ENCODE data around the gene RELT.

Gene RELT

DNA sequence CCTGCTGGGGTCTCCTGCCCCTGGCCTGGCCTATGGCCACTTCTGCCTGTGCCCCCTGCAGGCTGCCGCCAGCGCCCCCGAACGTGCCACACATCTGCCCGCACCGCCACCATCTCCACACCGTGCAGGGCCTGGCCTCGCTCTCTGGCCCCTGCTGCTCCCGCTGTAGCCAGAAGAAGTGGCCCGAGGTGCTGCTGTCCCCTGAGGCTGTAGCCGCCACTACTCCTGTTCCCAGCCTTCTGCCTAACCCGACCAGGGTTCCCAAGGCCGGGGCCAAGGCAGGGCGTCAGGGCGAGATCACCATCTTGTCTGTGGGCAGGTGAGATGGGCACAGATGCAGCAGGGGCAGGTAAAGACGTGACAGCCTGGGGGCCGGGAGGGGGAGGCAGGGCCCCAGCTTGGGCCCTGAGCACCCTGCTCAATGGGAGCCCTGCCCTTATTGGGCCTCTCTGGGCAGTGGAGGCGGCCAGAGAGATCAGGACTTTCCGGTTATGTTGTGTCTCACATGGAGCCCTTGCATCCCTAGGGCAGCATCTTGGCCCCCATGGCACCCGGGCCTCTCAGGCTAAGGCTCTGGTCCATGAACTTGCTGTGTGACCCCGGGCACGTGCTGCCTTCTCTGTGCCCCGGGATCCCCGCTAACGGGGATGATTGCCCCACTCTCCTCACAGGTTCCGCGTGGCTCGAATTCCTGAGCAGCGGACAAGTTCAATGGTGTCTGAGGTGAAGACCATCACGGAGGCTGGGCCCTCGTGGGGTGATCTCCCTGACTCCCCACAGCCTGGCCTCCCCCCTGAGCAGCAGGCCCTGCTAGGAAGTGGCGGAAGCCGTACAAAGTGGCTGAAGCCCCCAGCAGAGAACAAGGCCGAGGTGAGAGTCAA lies 18.5 kb downstream of the RELT start:
- H3K36me3 ChIP-seq (ENCODE audit: control insufficient read depth, insufficient read depth, low read length): peaks cover 62% of the 10 kb centered on the region

DNA sequence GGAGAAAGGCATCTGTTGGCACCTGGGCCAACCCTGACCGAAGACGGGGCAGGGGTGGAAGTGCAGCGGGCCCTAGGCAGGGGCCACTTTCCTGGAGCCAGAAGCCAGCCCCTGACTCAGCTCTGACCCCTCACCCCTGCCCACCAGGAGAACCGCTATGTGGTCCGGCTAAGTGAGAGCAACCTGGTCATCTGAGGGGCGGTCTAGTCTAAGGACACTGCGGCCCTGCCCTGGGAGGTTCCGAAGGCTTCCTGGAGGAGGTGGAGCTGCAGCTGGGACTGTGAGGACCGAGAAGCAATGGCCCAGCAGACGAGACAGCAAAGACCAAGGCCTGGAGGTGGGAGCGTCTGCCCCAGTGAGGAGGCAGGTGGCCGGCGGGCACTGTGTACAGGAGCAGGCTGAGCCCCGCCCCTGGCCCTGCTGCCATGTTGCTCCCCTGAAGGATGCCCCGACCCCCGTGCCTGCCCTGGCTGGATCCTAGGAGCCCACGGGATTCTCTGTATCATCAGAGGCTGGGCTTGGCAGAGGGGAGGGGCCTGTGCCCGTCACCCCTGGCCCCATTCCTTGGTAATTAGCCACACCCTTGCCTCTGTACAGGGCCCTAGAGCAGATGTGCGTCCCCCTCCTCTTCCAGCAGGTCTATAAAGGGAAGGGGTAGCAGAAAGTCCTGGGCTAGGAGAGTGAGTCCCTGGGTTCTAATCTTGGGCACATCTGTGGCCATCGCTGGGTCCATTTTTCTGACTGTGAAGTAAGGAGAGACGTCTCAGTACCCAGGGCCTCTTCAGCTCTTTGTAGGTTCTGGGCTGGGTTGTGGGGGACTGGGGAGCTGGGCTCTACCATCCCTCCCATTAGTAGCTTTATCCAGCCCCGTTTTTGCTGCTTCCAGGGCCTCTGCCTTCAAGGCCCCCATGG lies 19.4 kb downstream of the RELT start:
- TF ChIP-seq, protein P1, sequence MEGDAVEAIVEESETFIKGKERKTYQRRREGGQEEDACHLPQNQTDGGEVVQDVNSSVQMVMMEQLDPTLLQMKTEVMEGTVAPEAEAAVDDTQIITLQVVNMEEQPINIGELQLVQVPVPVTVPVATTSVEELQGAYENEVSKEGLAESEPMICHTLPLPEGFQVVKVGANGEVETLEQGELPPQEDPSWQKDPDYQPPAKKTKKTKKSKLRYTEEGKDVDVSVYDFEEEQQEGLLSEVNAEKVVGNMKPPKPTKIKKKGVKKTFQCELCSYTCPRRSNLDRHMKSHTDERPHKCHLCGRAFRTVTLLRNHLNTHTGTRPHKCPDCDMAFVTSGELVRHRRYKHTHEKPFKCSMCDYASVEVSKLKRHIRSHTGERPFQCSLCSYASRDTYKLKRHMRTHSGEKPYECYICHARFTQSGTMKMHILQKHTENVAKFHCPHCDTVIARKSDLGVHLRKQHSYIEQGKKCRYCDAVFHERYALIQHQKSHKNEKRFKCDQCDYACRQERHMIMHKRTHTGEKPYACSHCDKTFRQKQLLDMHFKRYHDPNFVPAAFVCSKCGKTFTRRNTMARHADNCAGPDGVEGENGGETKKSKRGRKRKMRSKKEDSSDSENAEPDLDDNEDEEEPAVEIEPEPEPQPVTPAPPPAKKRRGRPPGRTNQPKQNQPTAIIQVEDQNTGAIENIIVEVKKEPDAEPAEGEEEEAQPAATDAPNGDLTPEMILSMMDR (IDR thresholded peaks at IDR 0.05; ENCODE audit: insufficient read depth, low read length, poor library complexity, severe bottlenecking): no peak
- Histone ChIP-seq H3K36me3 (ENCODE audit: control insufficient read depth, insufficient read depth, low read length) (peaks cover 61% of the 10 kb centered on the region), H3K27me3 (replicated peaks; ENCODE audit: control insufficient read depth, insufficient read depth, low read length) (no peaks in the 10 kb centered on the region), H3K4me3 (replicated peaks; ENCODE audit: low read depth, low read length) (no peak overlapping the region)
- no peak for DNase-seq (ENCODE audit: extremely low read depth, insufficient read length)

More for the DNA sequence above, 18.5 kb downstream of the RELT start:
- no peaks in the 10 kb centered on the region for H3K27me3 ChIP-seq (replicated peaks; ENCODE audit: control insufficient read depth, insufficient read depth, low read length)
- H3K4me3 ChIP-seq (replicated peaks; ENCODE audit: low read depth, low read length): no peak overlapping the region
- TF ChIP-seq, protein P1 (IDR thresholded peaks at IDR 0.05; ENCODE audit: insufficient read depth, low read length, poor library complexity, severe bottlenecking): no peak
- no peak for DNase-seq (ENCODE audit: extremely low read depth, insufficient read length)

DNA sequence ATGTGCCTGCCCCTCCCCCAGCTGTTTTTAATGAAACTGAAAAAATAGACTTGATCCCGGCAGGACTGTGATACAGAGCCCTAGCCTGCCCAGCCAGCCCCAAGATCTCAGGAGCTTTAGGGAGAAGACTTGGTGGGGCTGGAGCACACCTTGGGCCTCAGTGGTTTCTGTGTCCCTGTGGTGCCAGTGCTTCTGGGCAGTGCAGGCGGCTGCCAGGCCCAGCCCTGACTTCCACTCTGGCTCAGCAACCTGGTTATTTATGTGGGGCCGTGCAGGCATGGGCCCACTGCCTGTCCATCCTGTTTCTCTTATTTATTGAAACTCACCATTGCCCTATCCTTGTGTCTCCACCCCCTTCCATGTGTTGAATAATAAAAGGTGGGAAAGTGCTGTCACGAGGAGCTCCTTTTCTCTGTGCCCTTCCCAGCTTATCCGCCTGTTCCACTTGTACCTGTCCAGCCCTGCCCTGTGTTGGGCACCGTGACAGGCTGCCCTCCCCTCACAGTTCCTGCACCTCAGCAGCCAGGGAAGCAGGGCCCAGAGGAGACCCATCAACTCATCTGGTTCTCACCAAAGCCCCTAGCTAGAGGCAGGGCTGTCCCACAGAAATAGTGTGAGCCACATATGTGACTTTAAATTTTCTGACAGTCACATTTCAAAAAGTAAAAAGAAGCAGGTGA lies 20.2 kb downstream of the RELT start:
- no peak overlapping the region for H3K4me3 ChIP-seq (replicated peaks; ENCODE audit: low read depth, low read length)
- no peaks in the 10 kb centered on the region for H3K27me3 ChIP-seq (replicated peaks; ENCODE audit: control insufficient read depth, insufficient read depth, low read length)
- H3K36me3 ChIP-seq (ENCODE audit: control insufficient read depth, insufficient read depth, low read length): peaks cover 57% of the 10 kb centered on the region
- TF ChIP-seq, protein P1 (IDR thresholded peaks at IDR 0.05; ENCODE audit: insufficient read depth, low read length, poor library complexity, severe bottlenecking): no peak
- no peak for DNase-seq (ENCODE audit: extremely low read depth, insufficient read length)

DNA sequence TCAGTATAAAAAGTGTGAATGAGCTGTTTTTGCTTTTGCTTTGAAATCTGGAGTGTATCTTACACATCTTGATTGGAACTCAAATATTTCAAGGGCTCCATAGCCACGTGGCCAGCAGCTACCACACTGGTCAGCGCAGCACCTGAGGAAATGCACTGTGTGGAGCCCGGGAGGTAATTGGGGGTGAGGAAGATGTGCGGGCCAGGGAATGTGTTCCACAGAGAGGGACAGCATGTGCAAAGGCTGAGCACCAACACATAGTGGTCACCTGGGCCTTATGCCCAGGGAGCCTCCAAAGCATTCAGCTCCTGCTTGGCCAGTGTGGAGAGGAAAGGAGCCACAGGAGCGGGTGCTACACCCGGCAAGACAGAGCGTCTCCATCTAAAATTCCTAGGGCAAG lies 20.8 kb downstream of the RELT start:
- Histone ChIP-seq H3K27me3 (replicated peaks; ENCODE audit: control insufficient read depth, insufficient read depth, low read length) (no peaks in the 10 kb centered on the region), H3K36me3 (ENCODE audit: control insufficient read depth, insufficient read depth, low read length) (peaks cover 56% of the 10 kb centered on the region), H3K4me3 (replicated peaks; ENCODE audit: low read depth, low read length) (no peak overlapping the region)
- TF ChIP-seq, protein P1 (IDR thresholded peaks at IDR 0.05; ENCODE audit: insufficient read depth, low read length, poor library complexity, severe bottlenecking): no peak
- DNase-seq (ENCODE audit: extremely low read depth, insufficient read length): no peak

DNA sequence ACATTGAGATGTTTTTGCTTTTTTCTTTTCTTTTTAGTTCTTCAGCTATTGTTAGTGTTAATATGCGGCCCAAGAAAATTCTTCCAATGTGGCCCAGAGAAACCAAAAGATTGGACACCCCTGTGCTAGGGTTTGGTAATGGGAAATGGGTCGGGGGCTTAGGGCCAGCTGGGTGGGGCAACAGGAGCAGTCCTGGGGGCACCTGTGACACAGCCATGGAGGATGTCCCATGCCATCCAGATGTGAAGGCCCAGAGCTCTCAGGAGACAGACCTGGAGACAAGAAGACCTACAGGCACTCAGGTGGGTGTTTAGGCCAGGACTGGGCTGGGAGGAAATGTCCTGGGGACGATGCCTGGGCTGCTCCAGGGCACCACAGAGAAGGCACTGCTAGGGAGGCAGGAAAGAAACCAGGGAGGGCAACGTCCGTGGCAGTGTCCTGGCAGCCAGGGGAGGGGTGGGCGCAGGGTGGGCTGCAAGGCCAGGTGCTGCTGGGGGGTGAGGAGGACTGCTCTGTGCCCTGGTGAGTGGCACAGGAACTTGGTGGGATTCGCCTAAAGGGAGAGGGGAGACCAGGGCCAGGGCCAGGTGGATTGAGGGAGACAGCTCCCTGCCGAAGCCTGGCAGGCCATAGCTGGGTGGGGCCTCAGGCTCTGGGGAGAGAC lies 21.4 kb downstream of the RELT start:
- TF ChIP-seq, protein P1 (IDR thresholded peaks at IDR 0.05; ENCODE audit: insufficient read depth, low read length, poor library complexity, severe bottlenecking): no peak
- Histone ChIP-seq H3K36me3 (ENCODE audit: control insufficient read depth, insufficient read depth, low read length) (peaks cover 51% of the 10 kb centered on the region), H3K4me3 (replicated peaks; ENCODE audit: low read depth, low read length) (no peak overlapping the region), H3K27me3 (replicated peaks; ENCODE audit: control insufficient read depth, insufficient read depth, low read length) (no peaks in the 10 kb centered on the region)
- DNase-seq (ENCODE audit: extremely low read depth, insufficient read length): no peak

Measured in GM06990 (cell line).